SK-N-SH treated with all-trans-retinoic acid at 6 μM for 48 hours (cell line): ENCODE results near the gene FAM53A.

ENCODE experiments used
- ARNTL ChIP-seq: fragments of 450-650 bp; formaldehyde crosslinking; IDR thresholded peaks from 2 replicates; pipeline ENCODE4 v1.5.0; 2020; ENCODE audit warnings: low read depth, mild to moderate bottlenecking, moderate library complexity, borderline replicate concordance
- CSDC2 ChIP-seq: fragments of 250-450 bp; sonication (Bioruptor Pico); IDR thresholded peaks from 2 replicates; pipeline ENCODE4 v1.5.0; 2020; ENCODE audit warnings: mild to moderate bottlenecking, moderate library complexity
- ISL1 ChIP-seq: fragments of 250-450 bp; sonication (Bioruptor Pico); IDR thresholded peaks from 2 replicates; pipeline ENCODE4 v2.1.2; 2022; ENCODE audit warnings: mild to moderate bottlenecking, moderate library complexity
- RARB ChIP-seq: fragments of 250-450 bp; sonication (Bioruptor Pico); IDR thresholded peaks from 2 replicates; pipeline ENCODE4 v1.8.0; 2021; ENCODE audit warnings: mild to moderate bottlenecking, moderate library complexity
- TCF4 ChIP-seq: fragments of 250-450 bp; sonication (Bioruptor Pico); IDR thresholded peaks from 2 replicates; pipeline ENCODE4 v1.8.0; 2021; ENCODE audit warnings: mild to moderate bottlenecking, moderate library complexity, borderline replicate concordance
- ZC3H10 ChIP-seq: fragments of 250-450 bp; sonication (Bioruptor Pico); IDR thresholded peaks from 2 replicates; pipeline ENCODE4 v1.5.1; 2021; ENCODE audit warnings: mild to moderate bottlenecking, moderate library complexity
- ZFP3 ChIP-seq: fragments of 250-450 bp; sonication (Bioruptor Pico); IDR thresholded peaks from 2 replicates; pipeline ENCODE4 v1.5.0; 2020; ENCODE audit warnings: mild to moderate bottlenecking, moderate library complexity
- ZFP30 ChIP-seq: fragments of 450-650 bp; formaldehyde crosslinking; IDR thresholded peaks from 2 replicates; pipeline ENCODE4 v1.5.0; 2022; ENCODE audit warnings: mild to moderate bottlenecking, moderate library complexity
- ZNF70 ChIP-seq: fragments of 450-650 bp; formaldehyde crosslinking; IDR thresholded peaks from 2 replicates; pipeline ENCODE4 v1.5.0; 2020; ENCODE audit warnings: mild to moderate bottlenecking, moderate library complexity
- TF ChIP-seq, protein P1 (sequence below): fragments of 250-450 bp; sonication (Bioruptor Pico); IDR thresholded peaks from 2 replicates; pipeline ENCODE4 v1.5.1; 2021; ENCODE audit warnings: mild to moderate bottlenecking, moderate library complexity
- TF ChIP-seq, protein P2 (sequence below): fragments of 250-450 bp; sonication (Bioruptor Pico); IDR thresholded peaks from 2 replicates; pipeline ENCODE4 v1.5.1; 2020; ENCODE audit warnings: low read depth, mild to moderate bottlenecking, moderate library complexity
- TF ChIP-seq, protein P3 (sequence below): fragments of 250-450 bp; sonication (Bioruptor Pico); IDR thresholded peaks from 2 replicates; pipeline ENCODE4 v1.5.0; 2020; ENCODE audit warnings: mild to moderate bottlenecking, moderate library complexity

DNA sequence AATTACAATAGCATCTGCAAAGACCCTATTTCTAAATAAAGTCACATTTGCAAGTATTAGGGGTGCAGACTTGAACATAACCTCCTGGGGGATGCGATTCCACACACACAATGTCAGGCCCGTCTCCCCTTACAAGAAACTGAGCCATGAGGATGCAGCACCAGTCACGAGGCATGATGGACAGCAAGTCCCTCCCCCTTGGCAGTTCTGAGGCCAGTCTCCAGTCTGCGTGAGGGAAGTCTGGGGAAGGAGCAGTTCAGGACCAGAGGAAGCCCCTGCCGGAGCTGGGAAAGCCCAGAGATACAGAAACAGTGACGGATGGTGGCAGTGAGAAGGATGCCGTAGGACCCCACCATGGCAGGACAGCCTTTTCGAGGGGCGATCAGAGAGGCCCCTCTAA lies 9.4 kb downstream of the FAM53A start:
- TF ChIP-seq TCF4 (CRISPR knock-in tag) (no peak), ZFP3 (CRISPR knock-in tag) (no peak), ARNTL (CRISPR knock-in tag) (no peak), ZFP30 (CRISPR knock-in tag) (no peak), ISL1 (CRISPR knock-in tag) (no peak), CSDC2 (CRISPR knock-in tag) (no peak), ZC3H10 (no peak), ZNF70 (no peak), RARB (CRISPR knock-in tag) (no peak)
- TF ChIP-seq, protein P1, sequence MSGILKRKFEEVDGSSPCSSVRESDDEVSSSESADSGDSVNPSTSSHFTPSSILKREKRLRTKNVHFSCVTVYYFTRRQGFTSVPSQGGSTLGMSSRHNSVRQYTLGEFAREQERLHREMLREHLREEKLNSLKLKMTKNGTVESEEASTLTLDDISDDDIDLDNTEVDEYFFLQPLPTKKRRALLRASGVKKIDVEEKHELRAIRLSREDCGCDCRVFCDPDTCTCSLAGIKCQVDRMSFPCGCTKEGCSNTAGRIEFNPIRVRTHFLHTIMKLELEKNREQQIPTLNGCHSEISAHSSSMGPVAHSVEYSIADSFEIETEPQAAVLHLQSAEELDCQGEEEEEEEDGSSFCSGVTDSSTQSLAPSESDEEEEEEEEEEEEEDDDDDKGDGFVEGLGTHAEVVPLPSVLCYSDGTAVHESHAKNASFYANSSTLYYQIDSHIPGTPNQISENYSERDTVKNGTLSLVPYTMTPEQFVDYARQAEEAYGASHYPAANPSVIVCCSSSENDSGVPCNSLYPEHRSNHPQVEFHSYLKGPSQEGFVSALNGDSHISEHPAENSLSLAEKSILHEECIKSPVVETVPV (CRISPR knock-in tag), result no peak
- TF ChIP-seq, protein P2, sequence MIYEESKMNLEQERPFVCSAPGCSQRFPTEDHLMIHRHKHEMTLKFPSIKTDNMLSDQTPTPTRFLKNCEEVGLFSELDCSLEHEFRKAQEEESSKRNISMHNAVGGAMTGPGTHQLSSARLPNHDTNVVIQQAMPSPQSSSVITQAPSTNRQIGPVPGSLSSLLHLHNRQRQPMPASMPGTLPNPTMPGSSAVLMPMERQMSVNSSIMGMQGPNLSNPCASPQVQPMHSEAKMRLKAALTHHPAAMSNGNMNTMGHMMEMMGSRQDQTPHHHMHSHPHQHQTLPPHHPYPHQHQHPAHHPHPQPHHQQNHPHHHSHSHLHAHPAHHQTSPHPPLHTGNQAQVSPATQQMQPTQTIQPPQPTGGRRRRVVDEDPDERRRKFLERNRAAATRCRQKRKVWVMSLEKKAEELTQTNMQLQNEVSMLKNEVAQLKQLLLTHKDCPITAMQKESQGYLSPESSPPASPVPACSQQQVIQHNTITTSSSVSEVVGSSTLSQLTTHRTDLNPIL (CRISPR knock-in tag), result no peak
- TF ChIP-seq, protein P3, sequence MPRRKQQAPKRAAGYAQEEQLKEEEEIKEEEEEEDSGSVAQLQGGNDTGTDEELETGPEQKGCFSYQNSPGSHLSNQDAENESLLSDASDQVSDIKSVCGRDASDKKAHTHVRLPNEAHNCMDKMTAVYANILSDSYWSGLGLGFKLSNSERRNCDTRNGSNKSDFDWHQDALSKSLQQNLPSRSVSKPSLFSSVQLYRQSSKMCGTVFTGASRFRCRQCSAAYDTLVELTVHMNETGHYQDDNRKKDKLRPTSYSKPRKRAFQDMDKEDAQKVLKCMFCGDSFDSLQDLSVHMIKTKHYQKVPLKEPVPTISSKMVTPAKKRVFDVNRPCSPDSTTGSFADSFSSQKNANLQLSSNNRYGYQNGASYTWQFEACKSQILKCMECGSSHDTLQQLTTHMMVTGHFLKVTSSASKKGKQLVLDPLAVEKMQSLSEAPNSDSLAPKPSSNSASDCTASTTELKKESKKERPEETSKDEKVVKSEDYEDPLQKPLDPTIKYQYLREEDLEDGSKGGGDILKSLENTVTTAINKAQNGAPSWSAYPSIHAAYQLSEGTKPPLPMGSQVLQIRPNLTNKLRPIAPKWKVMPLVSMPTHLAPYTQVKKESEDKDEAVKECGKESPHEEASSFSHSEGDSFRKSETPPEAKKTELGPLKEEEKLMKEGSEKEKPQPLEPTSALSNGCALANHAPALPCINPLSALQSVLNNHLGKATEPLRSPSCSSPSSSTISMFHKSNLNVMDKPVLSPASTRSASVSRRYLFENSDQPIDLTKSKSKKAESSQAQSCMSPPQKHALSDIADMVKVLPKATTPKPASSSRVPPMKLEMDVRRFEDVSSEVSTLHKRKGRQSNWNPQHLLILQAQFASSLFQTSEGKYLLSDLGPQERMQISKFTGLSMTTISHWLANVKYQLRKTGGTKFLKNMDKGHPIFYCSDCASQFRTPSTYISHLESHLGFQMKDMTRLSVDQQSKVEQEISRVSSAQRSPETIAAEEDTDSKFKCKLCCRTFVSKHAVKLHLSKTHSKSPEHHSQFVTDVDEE (CRISPR knock-in tag), result no peak
